HEK293T (cell line): ENCODE measurements around the gene SEPTIN1.

Source experiments
- CTCF ChIA-PET: fragments of 350-600 bp; formaldehyde crosslinking; extraction: SDS; loops from one replicate; lab custom pipeline; 2021; ENCODE audit warnings: antibody characterized with exemption, inconsistent platforms; lab: Yijun Ruan, JAX
- POLR2A ChIA-PET: fragments of 350-600 bp; formaldehyde crosslinking; extraction: SDS; loops from one replicate; lab custom pipeline; 2020; ENCODE audit warnings: antibody characterized with exemption, inconsistent platforms; lab: Yijun Ruan, JAX
- DNase-seq: peaks from one replicate; pipeline ENCODE4 v3.0.0; 2012; ENCODE audit warnings: mixed read lengths; ENCODE audit errors: extremely low spot score
- ARNT ChIP-seq: fragments of 450-650 bp; IDR thresholded peaks from 2 replicates; pipeline ENCODE4 v1.6.1; 2017; ENCODE audit warnings: mild to moderate bottlenecking
- BHLHE40 ChIP-seq: fragments of 450-650 bp; IDR thresholded peaks from 2 replicates; pipeline ENCODE4 v1.6.1; 2016; ENCODE audit warnings: mild to moderate bottlenecking, moderate library complexity, borderline replicate concordance
- CTBP1 ChIP-seq: fragments of 450-650 bp; IDR thresholded peaks from 2 replicates; pipeline ENCODE4 v1.6.1; 2016; ENCODE audit warnings: borderline replicate concordance
- ELF4 ChIP-seq: fragments of 450-650 bp; IDR thresholded peaks from 2 replicates; pipeline ENCODE4 v1.6.1; 2017; ENCODE audit warnings: antibody characterized with exemption
- FOXA1 ChIP-seq: fragments of 450-650 bp; IDR thresholded peaks from 2 replicates; pipeline ENCODE4 v1.6.1; 2016; ENCODE audit warnings: mild to moderate bottlenecking
- FOXK2 ChIP-seq: fragments of 450-650 bp; IDR thresholded peaks from 2 replicates; pipeline ENCODE4 v1.6.1; 2016; ENCODE audit warnings: mild to moderate bottlenecking
- FOXM1 ChIP-seq: fragments of 450-650 bp; IDR thresholded peaks from 2 replicates; pipeline ENCODE4 v1.6.1; 2017; ENCODE audit warnings: mild to moderate bottlenecking, borderline replicate concordance
- HDGF ChIP-seq: fragments of 450-650 bp; IDR thresholded peaks from 2 replicates; pipeline ENCODE4 v1.6.1; 2017; ENCODE audit warnings: antibody characterized with exemption, borderline replicate concordance
- L3MBTL2 ChIP-seq: fragments of 450-650 bp; conservative IDR thresholded peaks from 2 replicates; pipeline ENCODE4 v1.6.1; 2016; ENCODE audit warnings: mild to moderate bottlenecking
- LEF1 ChIP-seq: fragments of 450-650 bp; IDR thresholded peaks from 2 replicates; pipeline ENCODE4 v1.6.1; 2017; ENCODE audit warnings: mild to moderate bottlenecking, borderline replicate concordance
- NFRKB ChIP-seq: fragments of 450-650 bp; IDR thresholded peaks from 2 replicates; pipeline ENCODE4 v1.6.1; 2016; ENCODE audit warnings: mild to moderate bottlenecking, moderate library complexity
- SP1 ChIP-seq: fragments of 450-650 bp; IDR thresholded peaks from 2 replicates; pipeline ENCODE4 v1.6.1; 2017
- SUZ12 ChIP-seq: fragments of 450-650 bp; IDR thresholded peaks from 2 replicates; pipeline ENCODE4 v1.6.1; 2016; ENCODE audit warnings: mild to moderate bottlenecking
- TARDBP ChIP-seq: fragments of 450-650 bp; IDR thresholded peaks from 2 replicates; pipeline ENCODE4 v1.6.1; 2016
- ZNF384 ChIP-seq: fragments of 450-650 bp; IDR thresholded peaks from 2 replicates; pipeline ENCODE4 v1.6.1; 2016
- TF ChIP-seq, protein P1 (sequence below): fragments of 450-650 bp; IDR thresholded peaks from 2 replicates; pipeline ENCODE4 v1.6.1; 2016

Gene SEPTIN1

DNA sequence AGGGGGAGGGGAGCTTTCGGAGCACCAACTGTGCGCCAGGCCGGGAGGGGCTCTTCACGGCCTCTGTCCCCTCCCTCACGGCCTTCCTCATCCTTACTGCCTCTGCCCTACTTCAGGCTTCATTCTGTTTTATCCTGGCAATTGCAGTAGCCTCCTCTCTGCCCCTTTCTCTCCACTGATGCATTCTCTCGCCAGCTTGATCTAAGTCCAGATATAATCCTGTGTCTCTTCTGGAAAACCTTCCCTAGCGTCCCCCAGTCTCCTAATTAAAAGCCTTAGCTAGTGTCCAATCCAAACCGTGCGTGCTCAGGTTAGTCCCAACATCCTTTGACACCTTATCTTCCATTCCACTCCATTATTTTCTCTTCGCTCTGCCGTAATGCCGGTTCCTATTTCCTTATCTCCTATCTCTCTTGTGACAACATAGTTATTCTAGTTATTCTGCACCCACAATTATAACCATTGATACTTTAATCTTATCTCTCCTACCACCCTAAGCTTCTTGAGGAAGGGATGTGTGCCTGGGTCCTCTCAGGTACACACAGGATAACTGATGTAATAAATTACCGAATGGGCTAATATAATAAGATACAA lies 13.7 kb upstream of the SEPTIN1 start:
- no peak for TF ChIP-seq ZNF384
- TF ChIP-seq HDGF: 0 out of 2 replicates have a peak, but pooled peaks have one; percentile 16
- POLR2A ChIA-PET: interaction anchor here (0.6 to 5.0 kb wide), 18 partner anchors 7 to 300 kb away, joined by 3 to 97 read pairs (median 6); partner anchors contain the start of genes CD2BP2, CORO1A, DCTPP1 and SEPTIN1
- CTCF ChIA-PET: interaction anchor here (1.0 to 2.1 kb wide), 9 partner anchors 9 to 233 kb away, joined by 3 to 15 read pairs (median 6); partner anchors contain the start of gene ZNF771
- DNase-seq: peak; percentile 69

DNA sequence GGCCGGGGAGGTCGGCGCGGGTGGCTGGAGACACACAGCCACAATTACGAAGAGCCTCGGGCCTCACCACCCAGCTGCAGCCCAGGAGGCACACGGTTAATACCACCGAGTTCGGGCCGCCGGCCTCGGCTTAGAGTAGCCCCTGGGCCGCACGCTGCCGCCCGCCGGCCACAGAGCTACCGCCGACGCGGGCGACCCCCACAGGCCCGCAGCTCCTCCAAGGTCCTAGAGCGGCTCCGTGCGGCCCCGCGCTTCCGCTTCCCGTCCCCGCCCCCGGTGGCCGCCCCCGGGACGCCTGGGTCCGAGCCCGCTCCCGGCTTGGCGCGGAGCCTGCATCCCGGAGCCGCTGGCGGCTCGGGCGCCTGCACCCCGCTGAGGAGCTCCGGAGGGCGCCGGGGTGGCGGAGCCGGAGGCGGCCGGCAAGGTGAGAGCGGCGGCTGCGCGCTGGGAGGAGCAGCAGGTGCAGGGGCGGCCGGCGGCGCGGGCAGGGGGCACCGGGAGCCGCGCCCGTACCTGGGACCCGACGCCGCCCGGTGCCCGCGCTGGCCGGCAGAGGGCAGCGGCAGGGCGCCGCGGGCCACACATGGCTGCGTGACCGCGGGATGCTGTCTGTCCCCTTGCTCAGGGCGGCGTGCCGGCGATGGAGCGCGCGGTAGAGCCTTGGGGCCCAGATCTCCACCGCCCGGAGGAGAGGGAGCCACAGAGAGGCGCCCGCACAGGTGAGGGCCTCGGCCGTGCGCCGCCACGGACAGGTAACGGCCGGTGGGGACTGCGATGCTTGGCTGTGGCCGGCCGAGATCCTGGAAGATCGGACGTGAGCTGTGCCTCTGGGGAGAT lies 13.0 kb upstream of the SEPTIN1 start, which contains the start of gene ZNF48:
ZNF48 (plus strand) TSS at position 266 of the 837 bp plus-strand sequence; CDS start at position 641, 375 bp downstream.
- CTCF ChIA-PET: interaction anchor here (0.8 to 2.1 kb wide), 12 partner anchors 10 to 234 kb away, joined by 3 to 15 read pairs (median 5); partner anchors contain the start of genes DCTPP1 and ZNF771
- POLR2A ChIA-PET: interaction anchor here (0.6 to 5.0 kb wide), 23 partner anchors 9 to 350 kb away, joined by 3 to 97 read pairs (median 5); partner anchors contain the start of genes CD2BP2, CORO1A, DCTPP1 and SEPTIN1
- TF ChIP-seq FOXM1 (peak; percentile 89; the same call in 1 of the 2 replicates), CTBP1 (0 out of 2 replicates have a peak, but pooled peaks have one; percentile 48), L3MBTL2 (peak; percentile 64), SP1 (no peak)
- peak; percentile 89 for DNase-seq

DNA sequence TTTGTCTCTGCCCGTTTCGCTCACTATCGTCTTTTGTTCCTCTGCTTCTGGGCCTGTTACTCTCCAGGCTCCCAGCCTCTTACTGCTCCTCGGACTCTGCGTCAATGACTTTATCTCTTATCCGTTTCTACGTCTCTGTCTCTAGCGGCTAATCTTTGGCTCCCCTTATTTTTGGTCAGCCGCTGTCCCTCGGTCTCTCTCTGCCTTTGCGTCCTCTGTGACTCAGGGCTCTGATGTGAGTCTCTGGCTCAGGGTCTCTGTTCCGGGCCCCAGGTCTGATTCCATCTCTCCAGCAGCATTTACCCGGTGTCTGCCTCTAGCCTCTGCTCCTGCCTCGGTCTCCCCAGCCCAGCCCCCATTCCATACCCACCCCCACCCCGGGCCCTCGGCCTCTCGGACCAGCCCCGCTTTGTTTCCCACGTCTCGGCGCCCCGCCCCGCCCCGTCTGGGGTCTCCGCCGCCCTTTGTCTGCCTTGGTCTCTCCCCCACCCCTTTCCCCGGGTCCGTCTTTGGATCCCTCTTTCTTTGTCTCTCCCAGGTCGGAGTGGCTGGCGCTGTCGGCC lies 12.3 kb upstream of the SEPTIN1 start:
- TF ChIP-seq SP1: no peak
- TF ChIP-seq FOXM1: no peak
- no peak for TF ChIP-seq BHLHE40
- no peak for TF ChIP-seq ELF4
- TF ChIP-seq, protein P1, sequence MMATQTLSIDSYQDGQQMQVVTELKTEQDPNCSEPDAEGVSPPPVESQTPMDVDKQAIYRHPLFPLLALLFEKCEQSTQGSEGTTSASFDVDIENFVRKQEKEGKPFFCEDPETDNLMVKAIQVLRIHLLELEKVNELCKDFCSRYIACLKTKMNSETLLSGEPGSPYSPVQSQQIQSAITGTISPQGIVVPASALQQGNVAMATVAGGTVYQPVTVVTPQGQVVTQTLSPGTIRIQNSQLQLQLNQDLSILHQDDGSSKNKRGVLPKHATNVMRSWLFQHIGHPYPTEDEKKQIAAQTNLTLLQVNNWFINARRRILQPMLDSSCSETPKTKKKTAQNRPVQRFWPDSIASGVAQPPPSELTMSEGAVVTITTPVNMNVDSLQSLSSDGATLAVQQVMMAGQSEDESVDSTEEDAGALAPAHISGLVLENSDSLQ: no peak
- DNase-seq: no peak
- CTCF ChIA-PET: interaction anchor here (0.8 to 2.1 kb wide), 7 partner anchors 10 to 35 kb away, joined by 3 to 15 read pairs (median 6); partner anchors contain the start of genes DCTPP1 and ZNF771
- POLR2A ChIA-PET: interaction anchor here (0.6 to 5.0 kb wide), 19 partner anchors 8 to 349 kb away, joined by 3 to 97 read pairs (median 5); partner anchors contain the start of genes CD2BP2, CORO1A, DCTPP1 and SEPTIN1

DNA sequence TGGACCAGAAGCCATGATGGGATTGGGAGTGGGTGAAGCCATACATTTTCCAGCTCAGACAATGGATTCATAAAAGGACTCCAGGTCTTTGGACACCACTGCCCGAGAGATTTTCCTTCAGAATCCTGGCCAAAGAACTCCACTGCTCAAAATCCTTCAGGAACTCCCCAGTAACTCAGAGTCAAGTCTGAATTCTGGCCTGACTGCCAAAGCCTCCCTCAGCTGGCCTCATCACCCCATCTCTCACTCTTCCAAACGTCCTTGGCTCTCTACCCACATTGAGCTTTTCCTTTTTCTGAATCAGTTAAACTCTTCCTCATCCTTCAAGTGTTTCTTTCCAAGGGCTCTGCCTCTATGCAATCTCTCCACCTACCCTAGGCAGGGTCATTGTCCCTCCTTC lies 1.2 kb upstream of the SEPTIN1 start:
- TF ChIP-seq SUZ12: no peak
- TF ChIP-seq L3MBTL2: no peak
- no peak for TF ChIP-seq HDGF
- no peak for TF ChIP-seq ARNT
- no peak for TF ChIP-seq NFRKB
- no peak for TF ChIP-seq FOXM1
- no peak for TF ChIP-seq SP1
- TF ChIP-seq FOXA1: no peak
- no peak for TF ChIP-seq ZNF384
- TF ChIP-seq BHLHE40: no peak
- TF ChIP-seq CTBP1: no peak
- no peak for TF ChIP-seq TARDBP
- TF ChIP-seq, protein P1: no peak
- no peak for TF ChIP-seq LEF1
- CTCF ChIA-PET: interaction anchor here (0.9 to 1.0 kb wide), 3 partner anchors 24 to 243 kb away, joined by 3 read pairs; partner anchors contain the start of genes DCTPP1 and ZNF771
- POLR2A ChIA-PET: interaction anchor here (1.5 to 9.4 kb wide), 4 partner anchors 8 to 24 kb away, joined by 4 to 75 read pairs (median 16); partner anchors contain the start of genes ZNF48 and ZNF771
- DNase-seq: no peak

DNA sequence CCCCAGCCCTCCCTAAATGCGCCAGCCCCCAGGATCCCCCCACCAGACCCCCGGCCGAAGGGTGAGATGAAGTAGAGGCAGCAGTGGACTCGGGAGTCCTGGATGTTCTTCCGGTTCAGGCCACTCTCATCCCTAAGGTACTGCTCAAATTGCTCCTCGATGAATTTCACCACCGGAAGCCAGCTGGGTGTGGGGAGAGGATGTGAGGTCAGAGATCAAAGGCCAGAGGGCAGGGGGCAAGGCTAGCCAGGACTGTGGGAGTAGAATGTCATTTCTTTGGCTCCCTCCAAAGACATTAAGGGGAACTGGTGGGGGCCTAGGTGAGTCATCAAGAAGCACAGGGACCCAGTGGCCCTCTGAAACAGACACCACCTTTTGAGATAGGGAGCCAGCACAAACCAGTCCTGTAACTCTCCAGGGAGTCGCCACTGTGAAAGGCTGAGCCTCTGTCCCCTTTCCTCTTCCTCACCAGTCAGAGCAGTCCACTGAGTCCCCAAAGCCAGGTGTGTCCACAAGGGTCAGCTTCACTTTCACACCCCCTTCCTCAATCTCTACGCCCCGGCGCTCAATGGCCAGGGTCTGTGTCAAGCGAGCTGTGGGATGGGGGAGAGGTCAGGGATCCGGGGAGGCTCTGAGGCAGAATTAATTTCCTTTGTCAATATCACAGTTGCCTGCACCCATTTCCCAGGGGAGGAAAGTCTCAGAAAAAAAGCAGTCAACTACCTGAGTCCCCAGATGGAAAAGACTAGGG lies 895 bp downstream of the SEPTIN1 start:
- TF ChIP-seq ELF4: no peak
- no peak for TF ChIP-seq SP1
- no peak for TF ChIP-seq LEF1
- POLR2A ChIA-PET: interaction anchor here (1.2 to 9.4 kb wide), 4 partner anchors 10 to 26 kb away, joined by 4 to 75 read pairs (median 14); partner anchors contain the start of genes CD2BP2, ZNF48 and ZNF771
- CTCF ChIA-PET: no interaction called here
- DNase-seq: no peak

DNA sequence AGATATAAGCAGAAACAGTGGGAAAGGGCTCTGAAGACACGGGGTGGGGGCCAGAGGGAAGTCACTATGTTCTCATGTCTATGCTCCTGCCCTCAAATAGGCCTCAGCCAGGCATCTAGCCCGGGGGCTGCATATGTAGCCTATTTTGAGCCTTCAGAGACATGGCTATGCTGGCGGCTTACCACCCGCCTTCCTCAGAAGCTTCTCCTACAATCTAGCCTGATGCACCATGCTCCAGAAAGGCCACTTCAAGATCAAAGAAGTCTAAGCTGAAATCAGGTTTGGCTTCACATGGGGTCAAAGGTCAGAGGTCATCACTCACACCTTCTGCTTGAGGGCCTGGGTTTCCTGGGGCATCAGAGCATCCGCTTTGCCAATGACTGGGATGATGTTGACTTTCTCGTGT lies 1.6 kb downstream of the SEPTIN1 start:
- ChIA-PET CTCF (no interaction called here), POLR2A (interaction anchor here (0.8 to 9.4 kb wide), 5 partner anchors 10 to 27 kb away, joined by 3 to 75 read pairs (median 4); partner anchors contain the start of genes CD2BP2, ZNF48 and ZNF771)
- TF ChIP-seq HDGF (no peak), ARNT (no peak), SP1 (no peak), ELF4 (no peak), TARDBP (no peak), FOXK2 (no peak), FOXA1 (no peak), NFRKB (no peak), BHLHE40 (no peak), L3MBTL2 (no peak), LEF1 (no peak), ZNF384 (no peak), SUZ12 (no peak), FOXM1 (no peak), CTBP1 (no peak)
- TF ChIP-seq, protein P1: no peak
- no peak for DNase-seq
